IMR-90 (cell line): Measurements from ENCODE around the gene GNAI2. TPM values are rescaled to one million over a fixed set of nuclear protein-coding genes. Genes with fewer than 3 reads are reported as not detected.
A peak's percentile ranks its signal among the peaks of the same experiment; 100 is the strongest.

Experiments
- ATAC-seq: fragments of 200-7000 bp; cut with Tn5 transposase; 2 replicates; pipeline ENCODE4 v1.9.1; 2020; ENCODE audit warnings: low read depth, mild to moderate bottlenecking, moderate library complexity
- BruUV-seq: library from RNA; stranded (reverse); fragments of 400-500 nt; replicated peaks from 2 replicates; lab custom pipeline; 2021; lab: Mats Ljungman, UMichigan
- CTCF ChIA-PET: fragments of 300-600 bp; formaldehyde crosslinking; extraction: SDS; loops from one replicate; lab custom pipeline; 2021; ENCODE audit warnings: antibody characterized with exemption; lab: Yijun Ruan, JAX
- POLR2A ChIA-PET: fragments of 300-600 bp; sonication (Branson Sonifier 250); formaldehyde crosslinking; loops from one replicate; lab custom pipeline; 2022; ENCODE audit warnings: antibody characterized with exemption; ENCODE audit not compliant: unreplicated experiment; lab: Charles Lee
- DNase-seq: peaks from one replicate; pipeline ENCODE4 v3.0.0; 2013
- H2AFZ ChIP-seq: replicated peaks from 2 replicates; pipeline ENCODE3; 2013; ENCODE audit warnings: low read length, mild to moderate bottlenecking; ENCODE audit not compliant: poor library complexity
- H2AK5ac ChIP-seq: 2 replicates; pipeline ENCODE4 v1.6.1; 2013; ENCODE audit warnings: low read depth, low read length, inconsistent platforms
- H2AK9ac ChIP-seq: replicated peaks from 2 replicates; pipeline ENCODE3; 2013; ENCODE audit warnings: mild to moderate bottlenecking, low read depth, low read length, moderate library complexity; ENCODE audit not compliant: poor library complexity
- H2BK120ac ChIP-seq: 2 replicates; pipeline ENCODE4 v1.6.1; 2013; ENCODE audit warnings: low read depth, low read length, inconsistent platforms
- H2BK15ac ChIP-seq: 3 replicates; pipeline ENCODE4 v1.6.1; 2013; ENCODE audit warnings: low read depth, low read length, inconsistent platforms
- H2BK20ac ChIP-seq: 2 replicates; pipeline ENCODE4 v1.6.1; 2013; ENCODE audit warnings: low read depth, mild to moderate bottlenecking, inconsistent platforms, low read length, moderate library complexity
- H2BK5ac ChIP-seq: 2 replicates; pipeline ENCODE4 v1.6.1; 2013; ENCODE audit warnings: mild to moderate bottlenecking, low read depth, low read length, inconsistent platforms; ENCODE audit not compliant: poor library complexity, severe bottlenecking
- H3K14ac ChIP-seq: replicated peaks from 2 replicates; pipeline ENCODE4 v1.6.1; 2013; ENCODE audit warnings: low read depth, low read length, inconsistent platforms
- H3K18ac ChIP-seq: 2 replicates; pipeline ENCODE4 v1.6.1; 2013; ENCODE audit warnings: low read depth, low read length, control low read depth
- H3K23ac ChIP-seq: 2 replicates; pipeline ENCODE4 v1.6.1; 2013; ENCODE audit warnings: low read depth, low read length, inconsistent platforms
- H3K27ac ChIP-seq: 2 replicates; pipeline ENCODE4 v1.5.1; 2013; ENCODE audit warnings: mild to moderate bottlenecking, control low read depth, low read length; ENCODE audit not compliant: insufficient read depth
- H3K27me3 ChIP-seq: 2 replicates; pipeline ENCODE4 v1.6.1; 2013; ENCODE audit warnings: low read length; ENCODE audit not compliant: control insufficient read depth, insufficient read depth
- H3K36me3 ChIP-seq: 2 replicates; pipeline ENCODE4 v1.6.1; 2013; ENCODE audit warnings: low read length, mixed read lengths; ENCODE audit not compliant: control insufficient read depth, insufficient read depth
- H3K4ac ChIP-seq: 2 replicates; pipeline ENCODE4 v1.6.1; 2013; ENCODE audit warnings: low read depth, low read length, inconsistent platforms
- H3K4me1 ChIP-seq: 2 replicates; pipeline ENCODE4 v1.6.1; 2013; ENCODE audit warnings: low read length, mixed read lengths; ENCODE audit not compliant: control insufficient read depth, insufficient read depth
- H3K4me2 ChIP-seq: 2 replicates; pipeline ENCODE4 v1.6.1; 2013; ENCODE audit warnings: low read depth, mild to moderate bottlenecking, control low read depth, low read length, moderate library complexity
- H3K4me3 ChIP-seq: 2 replicates; pipeline ENCODE4 v1.5.1; 2013; ENCODE audit warnings: low read depth, mild to moderate bottlenecking, control low read depth, low read length, moderate library complexity; ENCODE audit not compliant: insufficient read depth
- H3K56ac ChIP-seq: 2 replicates; pipeline ENCODE4 v1.6.1; 2013; ENCODE audit warnings: low read length, inconsistent platforms; ENCODE audit not compliant: insufficient read depth; ENCODE audit errors: extremely low read depth
- H3K79me1 ChIP-seq, 2 experiments: 2 replicates each; pipeline ENCODE4 v1.6.1; 2013; ENCODE audit warnings: low read length in 2 of 2, inconsistent platforms in 1 of 2, low read depth in 1 of 2
- H3K9ac ChIP-seq: 2 replicates; pipeline ENCODE4 v1.6.1; 2013; ENCODE audit warnings: low read depth, low read length, control low read depth
- H3K9me1 ChIP-seq: 2 replicates; pipeline ENCODE4 v1.6.1; 2013; ENCODE audit warnings: low read length, inconsistent platforms; ENCODE audit not compliant: insufficient read depth
- H3K9me3 ChIP-seq: 2 replicates; pipeline ENCODE4 v1.6.1; 2013; ENCODE audit warnings: low read length; ENCODE audit not compliant: control insufficient read depth, insufficient read depth
- H4K20me1 ChIP-seq: 2 replicates; pipeline ENCODE4 v1.6.1; 2013; ENCODE audit warnings: low read length, inconsistent platforms; ENCODE audit not compliant: insufficient read depth
- H4K5ac ChIP-seq: 2 replicates; pipeline ENCODE4 v1.6.1; 2013; ENCODE audit warnings: mild to moderate bottlenecking, low read depth, low read length, control low read depth
- H4K8ac ChIP-seq, 2 experiments: 2 replicates each; pipeline ENCODE4 v1.6.1; 2013; ENCODE audit warnings: low read depth in 2 of 2, low read length in 2 of 2, control low read depth in 1 of 2, inconsistent platforms in 1 of 2
- H4K91ac ChIP-seq: 2 replicates; pipeline ENCODE4 v1.6.1; 2013; ENCODE audit warnings: low read depth, low read length, inconsistent platforms; ENCODE audit not compliant: insufficient read depth
- BHLHE40 ChIP-seq: fragments of 150-350 bp; IDR thresholded peaks from 2 replicates; pipeline ENCODE4 v1.6.1; 2016; ENCODE audit warnings: mild to moderate bottlenecking, low read depth, low read length
- CEBPB ChIP-seq: IDR thresholded peaks from 2 replicates; pipeline ENCODE4 v1.6.1; 2012; ENCODE audit warnings: low read depth, low read length, improper control_type of control experiment
- CHD1 ChIP-seq: IDR thresholded peaks from 2 replicates; pipeline ENCODE4 v1.6.1; 2012; ENCODE audit warnings: low read depth, low read length, improper control_type of control experiment
- FOS ChIP-seq: fragments of 150-350 bp; IDR thresholded peaks from 2 replicates; pipeline ENCODE4 v1.6.1; 2016; ENCODE audit warnings: low read depth, low read length
- MAFK ChIP-seq: IDR thresholded peaks from 2 replicates; pipeline ENCODE4 v1.6.1; 2012; ENCODE audit warnings: low read depth, low read length, improper control_type of control experiment
- NFE2L2 ChIP-seq: fragments of 150-350 bp; IDR thresholded peaks from 2 replicates; pipeline ENCODE4 v1.6.1; 2016; ENCODE audit warnings: low read depth, mild to moderate bottlenecking, low read length
- POLR2A ChIP-seq: IDR thresholded peaks from 2 replicates; pipeline ENCODE4 v1.6.1; 2012; ENCODE audit warnings: mild to moderate bottlenecking, low read depth, low read length
- RAD21 ChIP-seq: IDR thresholded peaks from 2 replicates; pipeline ENCODE4 v1.6.1; 2012; ENCODE audit warnings: low read length, improper control_type of control experiment
- RCOR1 ChIP-seq: IDR thresholded peaks from 2 replicates; pipeline ENCODE4 v1.6.1; 2012; ENCODE audit warnings: mild to moderate bottlenecking, low read length, improper control_type of control experiment; ENCODE audit not compliant: insufficient replicate concordance
- RFX5 ChIP-seq: IDR thresholded peaks from 2 replicates; pipeline ENCODE4 v1.8.0; 2012; ENCODE audit warnings: low read depth, mild to moderate bottlenecking, low read length, moderate library complexity
- SMC3 ChIP-seq: fragments of 150-350 bp; IDR thresholded peaks from 2 replicates; pipeline ENCODE4 v1.6.1; 2016; ENCODE audit warnings: low read depth, mild to moderate bottlenecking, antibody characterized with exemption, low read length, moderate library complexity
- WGBS, 2 experiments: methylation state at CpG; one replicate each; pipeline versions ENCODE4 v1.1.5 to v1.1.7; 2013; ENCODE audit warnings: missing lambda C conversion rate in 2 of 2; ENCODE audit not compliant: insufficient read length in 1 of 2; ENCODE audit errors: extremely low coverage in 2 of 2; 5-methylcytosine and 5-hydroxymethylcytosine counted together
- dilution Hi-C: fragments of 300-500 bp; cut with HindIII; formaldehyde crosslinking; loops from one replicate; pipeline ENCODE4 v1.14.3; 2018; ENCODE audit warnings: low sequenced_read_pairs; ENCODE audit not compliant: unreplicated experiment
- in situ Hi-C: fragments of 300-500 bp; cut with MboI; formaldehyde crosslinking; loops from 3 replicates; pipeline ENCODE4 v1.14.3; 2019; ENCODE audit warnings: low sequenced_read_pairs, inconsistent platforms, mixed read lengths
- intact Hi-C: fragments of 100-400 bp; cut with micrococcal nuclease; formaldehyde crosslinking; loops from 2 replicates; pipeline ENCODE4 v1.10.0; 2022
- polyA plus RNA-seq, 3 experiments: library from polyadenylated mRNA; depleted of rRNA; stranded (reverse); fragments of >200 nt; gene quantifications; 2 replicates each; pipeline ENCODE4 v1.2.3, GENCODE V29; 2012; ENCODE audit warnings: low replicate concordance in 1 of 3
- total RNA-seq: library from RNA; depleted of rRNA; stranded (reverse); fragments of >200 nt; gene quantifications from 2 replicates; pipeline ENCODE4 v1.2.3, GENCODE V29; 2012
- TF ChIP-seq, protein P1 (sequence below): conservative IDR thresholded peaks from 2 replicates; pipeline ENCODE4 v1.5.1; 2012; ENCODE audit warnings: mild to moderate bottlenecking, low read depth, low read length, improper control_type of control experiment
- TF ChIP-seq, protein P2 (sequence below): fragments of 150-350 bp; IDR thresholded peaks from 2 replicates; pipeline ENCODE4 v1.6.1; 2016; ENCODE audit warnings: low read depth, mild to moderate bottlenecking, low read length, moderate library complexity, borderline replicate concordance

GNAI2 gene
- total and polyA plus RNA-seq, 2 of the 4 experiments (the other 2 are of a cell fraction), result 867 to 1,079 TPM

DNA sequence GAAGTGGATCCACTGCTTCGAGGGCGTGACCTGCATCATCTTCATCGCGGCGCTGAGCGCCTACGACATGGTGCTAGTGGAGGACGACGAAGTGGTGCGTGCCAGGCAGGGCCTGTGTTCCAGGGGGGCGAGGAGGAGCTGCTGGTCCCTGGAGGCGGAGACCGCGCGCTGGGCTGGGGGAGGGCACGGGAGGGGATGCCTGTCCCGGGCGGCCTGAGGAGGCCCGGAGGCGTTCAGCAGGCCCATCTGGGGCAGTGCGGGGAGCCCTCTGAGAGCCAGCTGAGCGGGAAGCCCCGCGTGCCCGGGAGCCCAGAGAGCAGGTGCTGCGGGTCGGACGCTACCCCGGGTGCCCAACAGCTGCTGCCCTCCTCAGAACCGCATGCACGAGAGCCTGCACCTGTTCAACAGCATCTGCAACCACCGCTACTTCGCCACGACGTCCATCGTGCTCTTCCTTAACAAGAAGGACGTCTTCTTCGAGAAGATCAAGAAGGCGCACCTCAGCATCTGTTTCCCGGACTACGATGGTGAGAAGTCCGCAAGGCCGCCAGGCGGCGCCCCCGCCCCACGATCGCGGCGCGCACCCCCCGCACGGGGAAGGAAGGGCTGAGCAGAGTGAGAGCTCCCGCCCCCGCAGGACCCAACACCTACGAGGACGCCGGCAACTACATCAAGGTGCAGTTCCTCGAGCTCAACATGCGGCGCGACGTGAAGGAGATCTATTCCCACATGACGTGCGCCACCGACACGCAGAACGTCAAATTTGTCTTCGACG, 41.7 kb upstream of the GNAI2 start (continued):
- TF ChIP-seq SMC3, result peak; percentile 95
- peak; percentile 91 for TF ChIP-seq RAD21

DNA sequence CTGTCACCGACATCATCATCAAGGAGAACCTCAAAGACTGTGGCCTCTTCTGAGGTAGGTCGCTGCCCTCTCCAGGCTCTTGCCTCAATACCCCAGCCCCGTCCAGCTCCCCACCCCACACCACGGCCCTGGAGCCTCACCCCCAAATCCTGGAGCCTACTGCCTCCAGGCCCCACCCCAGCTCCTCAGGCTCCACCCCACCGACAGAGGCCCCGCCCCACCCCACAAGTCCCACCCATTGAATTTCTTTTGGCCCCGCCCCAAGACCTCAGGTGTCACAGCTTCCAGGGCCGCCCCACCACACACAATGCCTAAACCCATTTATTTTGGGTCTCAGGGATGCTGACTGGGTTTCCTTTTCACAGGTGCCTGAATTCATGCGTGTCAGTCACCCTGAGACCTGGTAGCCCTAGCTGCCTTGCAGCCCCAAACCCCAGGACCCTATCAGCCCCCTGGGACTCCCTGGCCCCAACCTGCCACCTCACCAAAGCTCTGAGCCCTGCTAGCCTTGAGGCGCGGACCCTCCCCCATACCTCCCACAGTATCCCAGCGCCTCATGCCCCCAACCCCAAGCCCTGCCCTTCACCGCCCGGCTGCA, 41.0 kb upstream of the GNAI2 start:
- H4K91ac ChIP-seq, result no peak overlapping the region
- H2BK120ac ChIP-seq, result no peak overlapping the region
- H3K9ac ChIP-seq, result no peak overlapping the region
- DNase-seq (no peak), ATAC-seq (peak; percentile 35)
- H3K27ac ChIP-seq, result no peak overlapping the region
- dilution Hi-C loops, result no loop called here
- H3K56ac ChIP-seq, result no peak overlapping the region
- H2BK15ac ChIP-seq, result no peak overlapping the region
- H4K20me1 ChIP-seq, result peaks cover 4% of the 10 kb centered on the region; the same call in 1 of the 2 replicates
- CTCF ChIA-PET, result interaction anchor here (0.6 to 3.0 kb wide), 7 partner anchors 14 to 133 kb away, joined by 3 to 22 read pairs (median 4); partner anchors contain the start of gene TUSC2
- no peak overlapping the region for H4K8ac ChIP-seq
- no peak overlapping the region for H3K23ac ChIP-seq
- H3K9me1 ChIP-seq, result no peaks in the 10 kb centered on the region
- in situ Hi-C loops, result loop anchor here (5.0 kb wide), 2 partner anchors 32 to 77 kb away; no protein-coding TSS in a partner anchor
- no peak overlapping the region for H2AK5ac ChIP-seq
- peak overlapping the region; percentile 81 for H3K4me2 ChIP-seq
- no peak overlapping the region for H3K4ac ChIP-seq
- H3K14ac ChIP-seq, result no peak overlapping the region
- H4K5ac ChIP-seq, result no peak overlapping the region
- H3K18ac ChIP-seq, result no peak overlapping the region
- peak overlapping the region; percentile 1; the same call in 1 of the 2 replicates for H3K4me3 ChIP-seq
- no peaks in the 10 kb centered on the region for H3K79me1 ChIP-seq
- H3K27me3 ChIP-seq, result peaks cover 32% of the 10 kb centered on the region
- intact Hi-C loops, result loop anchor here (1.0 kb wide), 1 partner anchor 129 kb away; no protein-coding TSS in a partner anchor
- no peaks in the 10 kb centered on the region for H3K36me3 ChIP-seq
- POLR2A ChIA-PET, result interaction anchor here (0.5 kb wide), 1 partner anchor 49 kb away, joined by 3 read pairs; no protein-coding TSS in a partner anchor
- no peak overlapping the region for H2BK20ac ChIP-seq
- WGBS, 2 experiments, result 59% methylated on average over 11 of the region's 14 CpGs; no CpG with 5 or more reads in 1 of the 2 experiments
- H3K9me3 ChIP-seq, result no peaks in the 10 kb centered on the region
- no peak overlapping the region for H2BK5ac ChIP-seq
- no peaks in the 10 kb centered on the region for H3K4me1 ChIP-seq
- peak overlapping the region; percentile 88 for H2AFZ ChIP-seq
- no TSS peak for BruUV-seq
- H2AK9ac ChIP-seq, result no peak overlapping the region
- TF ChIP-seq FOS, result no peak
- TF ChIP-seq POLR2A, result no peak
- TF ChIP-seq, protein P1, sequence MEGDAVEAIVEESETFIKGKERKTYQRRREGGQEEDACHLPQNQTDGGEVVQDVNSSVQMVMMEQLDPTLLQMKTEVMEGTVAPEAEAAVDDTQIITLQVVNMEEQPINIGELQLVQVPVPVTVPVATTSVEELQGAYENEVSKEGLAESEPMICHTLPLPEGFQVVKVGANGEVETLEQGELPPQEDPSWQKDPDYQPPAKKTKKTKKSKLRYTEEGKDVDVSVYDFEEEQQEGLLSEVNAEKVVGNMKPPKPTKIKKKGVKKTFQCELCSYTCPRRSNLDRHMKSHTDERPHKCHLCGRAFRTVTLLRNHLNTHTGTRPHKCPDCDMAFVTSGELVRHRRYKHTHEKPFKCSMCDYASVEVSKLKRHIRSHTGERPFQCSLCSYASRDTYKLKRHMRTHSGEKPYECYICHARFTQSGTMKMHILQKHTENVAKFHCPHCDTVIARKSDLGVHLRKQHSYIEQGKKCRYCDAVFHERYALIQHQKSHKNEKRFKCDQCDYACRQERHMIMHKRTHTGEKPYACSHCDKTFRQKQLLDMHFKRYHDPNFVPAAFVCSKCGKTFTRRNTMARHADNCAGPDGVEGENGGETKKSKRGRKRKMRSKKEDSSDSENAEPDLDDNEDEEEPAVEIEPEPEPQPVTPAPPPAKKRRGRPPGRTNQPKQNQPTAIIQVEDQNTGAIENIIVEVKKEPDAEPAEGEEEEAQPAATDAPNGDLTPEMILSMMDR, result no peak
- no peak for TF ChIP-seq CEBPB
- TF ChIP-seq SMC3, result no peak
- no peak for TF ChIP-seq MAFK
- TF ChIP-seq CHD1, result no peak
- no peak for TF ChIP-seq BHLHE40
- TF ChIP-seq RFX5, result no peak
- TF ChIP-seq RCOR1, result no peak
- TF ChIP-seq, protein P2, sequence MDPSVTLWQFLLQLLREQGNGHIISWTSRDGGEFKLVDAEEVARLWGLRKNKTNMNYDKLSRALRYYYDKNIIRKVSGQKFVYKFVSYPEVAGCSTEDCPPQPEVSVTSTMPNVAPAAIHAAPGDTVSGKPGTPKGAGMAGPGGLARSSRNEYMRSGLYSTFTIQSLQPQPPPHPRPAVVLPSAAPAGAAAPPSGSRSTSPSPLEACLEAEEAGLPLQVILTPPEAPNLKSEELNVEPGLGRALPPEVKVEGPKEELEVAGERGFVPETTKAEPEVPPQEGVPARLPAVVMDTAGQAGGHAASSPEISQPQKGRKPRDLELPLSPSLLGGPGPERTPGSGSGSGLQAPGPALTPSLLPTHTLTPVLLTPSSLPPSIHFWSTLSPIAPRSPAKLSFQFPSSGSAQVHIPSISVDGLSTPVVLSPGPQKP, result no peak
- TF ChIP-seq NFE2L2, result no peak
